ENCODE data around the gene FRAS1.
"Not testable (repeated sequence)": the region's sequence is repeated elsewhere in the genome, so short reads cannot be mapped to it uniquely, and the experiment has no call there.

The FRAS1 gene

GRCh38 chr4:78478523-78478922, 421.4 kb downstream of the FRAS1 start:
- H3K36me3 ChIP-seq (ENCODE audit: control insufficient read depth, insufficient read depth, low read length) = no peaks in the 10 kb centered on the region
- no peak for DNase-seq
- no peak overlapping the region for H3K4me3 ChIP-seq (ENCODE audit: insufficient read depth, low read depth, low read length, poor library complexity, severe bottlenecking)
- no peaks in the 10 kb centered on the region for H3K27me3 ChIP-seq (replicated peaks; ENCODE audit: control insufficient read depth, insufficient read depth, low read length, poor library complexity, severe bottlenecking)
- no peaks in the 10 kb centered on the region for H3K9me3 ChIP-seq (ENCODE audit: control insufficient read depth, low read length)
- no peak overlapping the region for H3K27ac ChIP-seq (ENCODE audit: insufficient read depth, low read length, poor library complexity, severe bottlenecking)
- H3K4me1 ChIP-seq (ENCODE audit: control insufficient read depth, insufficient read depth, low read length, poor library complexity, severe bottlenecking) = no peaks in the 10 kb centered on the region

- Histone ChIP-seq H3K4me3 (ENCODE audit: insufficient read depth, low read depth, low read length, poor library complexity, severe bottlenecking) (no peak overlapping the region), H3K9me3 (ENCODE audit: control insufficient read depth, low read length) (no peaks in the 10 kb centered on the region), H3K27me3 (replicated peaks; ENCODE audit: control insufficient read depth, insufficient read depth, low read length, poor library complexity, severe bottlenecking) (no peaks in the 10 kb centered on the region), H3K36me3 (ENCODE audit: control insufficient read depth, insufficient read depth, low read length) (no peaks in the 10 kb centered on the region), H3K27ac (ENCODE audit: insufficient read depth, low read length, poor library complexity, severe bottlenecking) (no peak overlapping the region), H3K4me1 (ENCODE audit: control insufficient read depth, insufficient read depth, low read length, poor library complexity, severe bottlenecking) (no peaks in the 10 kb centered on the region)
- DNase-seq = no peak
Measured at GRCh38 chr4:78480286-78480685, 423.2 kb downstream of the FRAS1 start.

- no peak for DNase-seq
- no peaks in the 10 kb centered on the region for H3K4me1 ChIP-seq (ENCODE audit: control insufficient read depth, insufficient read depth, low read length, poor library complexity, severe bottlenecking)
- no peaks in the 10 kb centered on the region for H3K36me3 ChIP-seq (ENCODE audit: control insufficient read depth, insufficient read depth, low read length)
- H3K9me3 ChIP-seq (ENCODE audit: control insufficient read depth, low read length) = no peaks in the 10 kb centered on the region
- no peaks in the 10 kb centered on the region for H3K27me3 ChIP-seq (replicated peaks; ENCODE audit: control insufficient read depth, insufficient read depth, low read length, poor library complexity, severe bottlenecking)
- H3K4me3 ChIP-seq (ENCODE audit: insufficient read depth, low read depth, low read length, poor library complexity, severe bottlenecking) = no peak overlapping the region
- H3K27ac ChIP-seq (ENCODE audit: insufficient read depth, low read length, poor library complexity, severe bottlenecking) = no peak overlapping the region
Measured at GRCh38 chr4:78481180-78481579, 424.1 kb downstream of the FRAS1 start.

- H3K27ac ChIP-seq (ENCODE audit: insufficient read depth, low read length, poor library complexity, severe bottlenecking) = no peak overlapping the region
- H3K27me3 ChIP-seq (replicated peaks; ENCODE audit: control insufficient read depth, insufficient read depth, low read length, poor library complexity, severe bottlenecking) = no peaks in the 10 kb centered on the region
- H3K9me3 ChIP-seq (ENCODE audit: control insufficient read depth, low read length) = no peaks in the 10 kb centered on the region
- DNase-seq = no peak
- H3K4me3 ChIP-seq (ENCODE audit: insufficient read depth, low read depth, low read length, poor library complexity, severe bottlenecking) = no peak overlapping the region
- no peaks in the 10 kb centered on the region for H3K4me1 ChIP-seq (ENCODE audit: control insufficient read depth, insufficient read depth, low read length, poor library complexity, severe bottlenecking)
- no peaks in the 10 kb centered on the region for H3K36me3 ChIP-seq (ENCODE audit: control insufficient read depth, insufficient read depth, low read length)
Measured at GRCh38 chr4:78482281-78482680, 425.2 kb downstream of the FRAS1 start.

- Histone ChIP-seq H3K4me1 (ENCODE audit: control insufficient read depth, insufficient read depth, low read length, poor library complexity, severe bottlenecking) (no peaks in the 10 kb centered on the region), H3K9me3 (ENCODE audit: control insufficient read depth, low read length) (no peaks in the 10 kb centered on the region), H3K27me3 (replicated peaks; ENCODE audit: control insufficient read depth, insufficient read depth, low read length, poor library complexity, severe bottlenecking) (no peaks in the 10 kb centered on the region), H3K27ac (ENCODE audit: insufficient read depth, low read length, poor library complexity, severe bottlenecking) (no peak overlapping the region), H3K4me3 (ENCODE audit: insufficient read depth, low read depth, low read length, poor library complexity, severe bottlenecking) (no peak overlapping the region), H3K36me3 (ENCODE audit: control insufficient read depth, insufficient read depth, low read length) (no peaks in the 10 kb centered on the region)
- DNase-seq = no peak
Measured at GRCh38 chr4:78483811-78484210, 426.7 kb downstream of the FRAS1 start.

GRCh38 chr4:78484574-78484973, 427.5 kb downstream of the FRAS1 start:
- Histone ChIP-seq H3K27ac (ENCODE audit: insufficient read depth, low read length, poor library complexity, severe bottlenecking) (no peak overlapping the region), H3K4me1 (ENCODE audit: control insufficient read depth, insufficient read depth, low read length, poor library complexity, severe bottlenecking) (no peaks in the 10 kb centered on the region), H3K9me3 (ENCODE audit: control insufficient read depth, low read length) (no peaks in the 10 kb centered on the region), H3K4me3 (ENCODE audit: insufficient read depth, low read depth, low read length, poor library complexity, severe bottlenecking) (no peak overlapping the region), H3K36me3 (ENCODE audit: control insufficient read depth, insufficient read depth, low read length) (no peaks in the 10 kb centered on the region), H3K27me3 (replicated peaks; ENCODE audit: control insufficient read depth, insufficient read depth, low read length, poor library complexity, severe bottlenecking) (no peaks in the 10 kb centered on the region)
- DNase-seq = no peak

GRCh38 chr4:78493731-78494130, 436.6 kb downstream of the FRAS1 start:
- no peaks in the 10 kb centered on the region for H3K9me3 ChIP-seq (ENCODE audit: control insufficient read depth, low read length)
- no peak for DNase-seq
- H3K27me3 ChIP-seq (replicated peaks; ENCODE audit: control insufficient read depth, insufficient read depth, low read length, poor library complexity, severe bottlenecking) = no peaks in the 10 kb centered on the region
- H3K27ac ChIP-seq (ENCODE audit: insufficient read depth, low read length, poor library complexity, severe bottlenecking) = no peak overlapping the region
- no peaks in the 10 kb centered on the region for H3K4me1 ChIP-seq (ENCODE audit: control insufficient read depth, insufficient read depth, low read length, poor library complexity, severe bottlenecking)
- H3K36me3 ChIP-seq (ENCODE audit: control insufficient read depth, insufficient read depth, low read length) = no peaks in the 10 kb centered on the region
- no peak overlapping the region for H3K4me3 ChIP-seq (ENCODE audit: insufficient read depth, low read depth, low read length, poor library complexity, severe bottlenecking)

GRCh38 chr4:78496021-78496643, 439.0 kb downstream of the FRAS1 start:
- Histone ChIP-seq H3K4me1 (ENCODE audit: control insufficient read depth, insufficient read depth, low read length, poor library complexity, severe bottlenecking) (no peaks in the 10 kb centered on the region), H3K9me3 (ENCODE audit: control insufficient read depth, low read length) (no peaks in the 10 kb centered on the region), H3K36me3 (ENCODE audit: control insufficient read depth, insufficient read depth, low read length) (no peaks in the 10 kb centered on the region), H3K27me3 (replicated peaks; ENCODE audit: control insufficient read depth, insufficient read depth, low read length, poor library complexity, severe bottlenecking) (no peaks in the 10 kb centered on the region), H3K4me3 (ENCODE audit: insufficient read depth, low read depth, low read length, poor library complexity, severe bottlenecking) (no peak overlapping the region), H3K27ac (ENCODE audit: insufficient read depth, low read length, poor library complexity, severe bottlenecking) (no peak overlapping the region)
- DNase-seq = no peak

- not testable (repeated sequence) for H3K4me1 ChIP-seq (ENCODE audit: control insufficient read depth, insufficient read depth, low read length, poor library complexity, severe bottlenecking); H3K27me3 ChIP-seq (replicated peaks; ENCODE audit: control insufficient read depth, insufficient read depth, low read length, poor library complexity, severe bottlenecking); H3K9me3 ChIP-seq (ENCODE audit: control insufficient read depth, low read length); H3K36me3 ChIP-seq (ENCODE audit: control insufficient read depth, insufficient read depth, low read length); H3K4me3 ChIP-seq (ENCODE audit: insufficient read depth, low read depth, low read length, poor library complexity, severe bottlenecking); DNase-seq; H3K27ac ChIP-seq (ENCODE audit: insufficient read depth, low read length, poor library complexity, severe bottlenecking)
Measured at GRCh38 chr4:78506260-78506659, 449.1 kb downstream of the FRAS1 start.

GRCh38 chr4:78509043-78509442, 451.9 kb downstream of the FRAS1 start:
- no peaks in the 10 kb centered on the region for H3K27me3 ChIP-seq (replicated peaks; ENCODE audit: control insufficient read depth, insufficient read depth, low read length, poor library complexity, severe bottlenecking)
- no peaks in the 10 kb centered on the region for H3K9me3 ChIP-seq (ENCODE audit: control insufficient read depth, low read length)
- no peak for DNase-seq
- no peaks in the 10 kb centered on the region for H3K4me1 ChIP-seq (ENCODE audit: control insufficient read depth, insufficient read depth, low read length, poor library complexity, severe bottlenecking)
- H3K27ac ChIP-seq (ENCODE audit: insufficient read depth, low read length, poor library complexity, severe bottlenecking) = no peak overlapping the region
- no peaks in the 10 kb centered on the region for H3K36me3 ChIP-seq (ENCODE audit: control insufficient read depth, insufficient read depth, low read length)
- H3K4me3 ChIP-seq (ENCODE audit: insufficient read depth, low read depth, low read length, poor library complexity, severe bottlenecking) = no peak overlapping the region

Measured in effector memory CD4-positive, alpha-beta T cell (primary cell).